Measurements from ENCODE around the gene MTCP1. TPM values are rescaled to one million over a fixed set of nuclear protein-coding genes. Genes with fewer than 3 reads are reported as not detected.

MTCP1 gene
- total and polyA plus RNA-seq, 2 donors (not counting 3 experiments of a cell fraction or from before 2014, with no cell fraction given): 1.8 to 15.8 TPM

DNA sequence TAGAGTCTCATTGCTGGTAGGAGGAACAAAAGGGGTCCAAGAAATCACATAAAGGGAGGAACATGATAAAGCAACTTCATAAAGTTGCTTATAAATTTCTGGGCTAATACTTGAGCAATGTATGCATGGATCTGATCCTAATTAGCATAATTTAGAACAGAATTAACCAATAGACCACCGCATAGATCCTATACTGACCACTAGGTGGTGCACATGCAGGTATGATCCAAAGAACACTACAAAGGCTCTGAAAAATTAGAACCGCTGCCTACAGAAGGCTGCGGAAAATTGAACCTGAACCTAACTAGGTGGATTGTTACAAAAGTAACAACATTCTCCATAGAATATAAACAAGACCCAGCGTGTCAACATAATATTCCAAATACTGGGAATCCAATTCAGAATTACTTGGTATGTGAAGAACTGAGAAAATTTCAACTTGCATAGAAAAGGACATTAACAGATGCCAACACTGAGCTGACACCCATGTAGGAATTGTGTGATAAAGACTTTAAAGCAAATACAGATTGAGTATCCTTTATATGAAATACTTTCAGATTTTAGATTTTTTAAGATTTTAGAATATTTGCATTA, 23.6 kb upstream of the MTCP1 start:
- H3K36me3 ChIP-seq (ENCODE audit: control insufficient read depth in 2 of 2, extremely low read depth in 1 of 2, insufficient read depth in 2 of 2, low read length in 2 of 2): no peaks in the 10 kb centered on the region
- POLR2A ChIA-PET: no interaction called here
- no peak overlapping the region for H3K27ac ChIP-seq (ENCODE audit: insufficient read depth, low read depth, low read length)
- H3K27me3 ChIP-seq (ENCODE audit: control insufficient read depth in 2 of 2, insufficient read depth in 2 of 2, low read length in 2 of 2): no peaks in the 10 kb centered on the region
- H3K9me1 ChIP-seq (replicated peaks; ENCODE audit: control insufficient read depth, extremely low read depth, insufficient read depth, low read length): no peaks in the 10 kb centered on the region
- dilution Hi-C loops (cut with MboI; ENCODE audit: extremely low pct_ligation_motif_present, low sequenced_read_pairs): no loop called here
- H3K4me1 ChIP-seq (ENCODE audit: control insufficient read depth, extremely low read depth, insufficient read depth, low read length): no peaks in the 10 kb centered on the region
- CTCF ChIA-PET: interaction anchor here (0.6 to 1.8 kb wide), 6 partner anchors 10 to 122 kb away, joined by 3 to 7 read pairs (median 3); partner anchors contain the start of genes BRCC3 and VBP1
- H4K20me1 ChIP-seq (replicated peaks; ENCODE audit: control insufficient read depth, extremely low read depth, insufficient read depth, low read length): no peaks in the 10 kb centered on the region
- no peaks in the 10 kb centered on the region for H3K79me2 ChIP-seq (ENCODE audit: control insufficient read depth, insufficient read depth, low read length)
- no TSS peak for BruUV-seq (replicated peaks)
- no peak overlapping the region for H3K4me3 ChIP-seq (replicated peaks in 1 of 3; ENCODE audit: insufficient read depth in 1 of 3, low read depth in 1 of 3, low read length in 3 of 3)
- intact Hi-C loops (cut with micrococcal nuclease): loop anchor here (1.0 to 10.0 kb wide), 2 partner anchors 120 to 726 kb away; partner anchors contain the start of gene VBP1
- DNase-seq (ENCODE audit: low read depth, low spot score) (peak; percentile 27), FAIRE-seq (no peak)
- H3K9me3 ChIP-seq (replicated peaks; ENCODE audit: control insufficient read depth, insufficient read depth, low read length): no peaks in the 10 kb centered on the region
- H2AFZ ChIP-seq (ENCODE audit: low read depth, low read length): no peak overlapping the region
- no peak overlapping the region for H3K9ac ChIP-seq (replicated peaks; ENCODE audit: extremely low read depth, insufficient read depth, low read length)
- no peak overlapping the region for H3K4me2 ChIP-seq (ENCODE audit: insufficient read depth, low read length)
- TF ChIP-seq MYC (IDR thresholded peaks at IDR 0.05; ENCODE audit: low read depth, low read length) (no peak), EZH2 (IDR thresholded peaks at IDR 0.05; ENCODE audit: borderline replicate concordance, low read depth, low read length, severe bottlenecking) (no peak)
- TF ChIP-seq, protein P1, sequence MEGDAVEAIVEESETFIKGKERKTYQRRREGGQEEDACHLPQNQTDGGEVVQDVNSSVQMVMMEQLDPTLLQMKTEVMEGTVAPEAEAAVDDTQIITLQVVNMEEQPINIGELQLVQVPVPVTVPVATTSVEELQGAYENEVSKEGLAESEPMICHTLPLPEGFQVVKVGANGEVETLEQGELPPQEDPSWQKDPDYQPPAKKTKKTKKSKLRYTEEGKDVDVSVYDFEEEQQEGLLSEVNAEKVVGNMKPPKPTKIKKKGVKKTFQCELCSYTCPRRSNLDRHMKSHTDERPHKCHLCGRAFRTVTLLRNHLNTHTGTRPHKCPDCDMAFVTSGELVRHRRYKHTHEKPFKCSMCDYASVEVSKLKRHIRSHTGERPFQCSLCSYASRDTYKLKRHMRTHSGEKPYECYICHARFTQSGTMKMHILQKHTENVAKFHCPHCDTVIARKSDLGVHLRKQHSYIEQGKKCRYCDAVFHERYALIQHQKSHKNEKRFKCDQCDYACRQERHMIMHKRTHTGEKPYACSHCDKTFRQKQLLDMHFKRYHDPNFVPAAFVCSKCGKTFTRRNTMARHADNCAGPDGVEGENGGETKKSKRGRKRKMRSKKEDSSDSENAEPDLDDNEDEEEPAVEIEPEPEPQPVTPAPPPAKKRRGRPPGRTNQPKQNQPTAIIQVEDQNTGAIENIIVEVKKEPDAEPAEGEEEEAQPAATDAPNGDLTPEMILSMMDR (IDR thresholded peaks at IDR 0.05; ENCODE audit: extremely low read depth in 1 of 2, insufficient read depth in 1 of 2, low read depth in 1 of 2, low read length in 2 of 2): peak; percentile 42 to 49

All from endothelial cell of umbilical vein (primary cell).